ENCODE results near the gene ZNF277.

- TF ChIP-seq, protein P1, sequence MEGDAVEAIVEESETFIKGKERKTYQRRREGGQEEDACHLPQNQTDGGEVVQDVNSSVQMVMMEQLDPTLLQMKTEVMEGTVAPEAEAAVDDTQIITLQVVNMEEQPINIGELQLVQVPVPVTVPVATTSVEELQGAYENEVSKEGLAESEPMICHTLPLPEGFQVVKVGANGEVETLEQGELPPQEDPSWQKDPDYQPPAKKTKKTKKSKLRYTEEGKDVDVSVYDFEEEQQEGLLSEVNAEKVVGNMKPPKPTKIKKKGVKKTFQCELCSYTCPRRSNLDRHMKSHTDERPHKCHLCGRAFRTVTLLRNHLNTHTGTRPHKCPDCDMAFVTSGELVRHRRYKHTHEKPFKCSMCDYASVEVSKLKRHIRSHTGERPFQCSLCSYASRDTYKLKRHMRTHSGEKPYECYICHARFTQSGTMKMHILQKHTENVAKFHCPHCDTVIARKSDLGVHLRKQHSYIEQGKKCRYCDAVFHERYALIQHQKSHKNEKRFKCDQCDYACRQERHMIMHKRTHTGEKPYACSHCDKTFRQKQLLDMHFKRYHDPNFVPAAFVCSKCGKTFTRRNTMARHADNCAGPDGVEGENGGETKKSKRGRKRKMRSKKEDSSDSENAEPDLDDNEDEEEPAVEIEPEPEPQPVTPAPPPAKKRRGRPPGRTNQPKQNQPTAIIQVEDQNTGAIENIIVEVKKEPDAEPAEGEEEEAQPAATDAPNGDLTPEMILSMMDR (IDR thresholded peaks at IDR 0.05), result no peak
- no peak for TF ChIP-seq ZFX (IDR thresholded peaks at IDR 0.05; ENCODE audit: borderline replicate concordance)
These were observed 47.7 kb downstream of the ZNF277 start for GRCh38 chr7:112254156-112254555.
